DOHH2 (cell line): ENCODE results near the gene IGSF9.

Experiments used
- H3F3A ChIP-seq: fragments of 200-600 bp; sonication (generic), shearing (Covaris generic); 2 replicates; pipeline ENCODE4 v1.6.0; 2016; ENCODE audit warnings: antibody characterized with exemption, mild to moderate bottlenecking; ENCODE audit not compliant: control insufficient read depth, insufficient read depth
- H3K27ac ChIP-seq: fragments of 200-600 bp; sonication (generic); 2 replicates; pipeline ENCODE4 v1.5.1; 2014; ENCODE audit warnings: low read depth, mild to moderate bottlenecking, low read length, moderate library complexity
- H3K27me3 ChIP-seq: fragments of 200-600 bp; sonication (generic); 2 replicates; pipeline ENCODE4 v1.6.1; 2014; ENCODE audit warnings: mild to moderate bottlenecking, low read length, mixed read lengths; ENCODE audit not compliant: control insufficient read depth
- H3K36me3 ChIP-seq: fragments of 200-600 bp; sonication (generic); 2 replicates; pipeline ENCODE4 v1.6.1; 2014; ENCODE audit warnings: mild to moderate bottlenecking, low read length, moderate library complexity, mixed read lengths; ENCODE audit not compliant: control insufficient read depth
- H3K4me1 ChIP-seq: fragments of 200-600 bp; sonication (generic); 2 replicates; pipeline ENCODE4 v1.6.1; 2014; ENCODE audit warnings: mild to moderate bottlenecking, low read length, mixed read lengths; ENCODE audit not compliant: control insufficient read depth
- H3K4me2 ChIP-seq: fragments of 200-600 bp; sonication (generic); 2 replicates; pipeline ENCODE4 v1.6.0; 2014; ENCODE audit warnings: mild to moderate bottlenecking, low read length, moderate library complexity
- H3K4me3 ChIP-seq: fragments of 200-600 bp; sonication (generic); 2 replicates; pipeline ENCODE4 v1.5.1; 2014; ENCODE audit warnings: mild to moderate bottlenecking, low read length, mixed read lengths
- H3K79me2 ChIP-seq: fragments of 200-600 bp; sonication (generic); 2 replicates; pipeline ENCODE4 v1.6.1; 2014; ENCODE audit warnings: mild to moderate bottlenecking, low read length, mixed read lengths; ENCODE audit not compliant: control insufficient read depth
- H3K9me2 ChIP-seq: fragments of 200-600 bp; sonication (generic); replicated peaks from 2 replicates; pipeline ENCODE4 v1.6.1; 2014; ENCODE audit warnings: mild to moderate bottlenecking, low read length, mixed read lengths; ENCODE audit not compliant: control insufficient read depth
- H3K9me3 ChIP-seq: fragments of 200-600 bp; sonication (generic); 2 replicates; pipeline ENCODE4 v1.6.1; 2014; ENCODE audit warnings: antibody characterized with exemption, low read length, mixed read lengths; ENCODE audit not compliant: control insufficient read depth, insufficient read depth
- H4K20me1 ChIP-seq: fragments of 200-600 bp; sonication (generic); 2 replicates; pipeline ENCODE4 v1.6.0; 2014; ENCODE audit warnings: low read depth, mild to moderate bottlenecking, antibody characterized with exemption, low read length, moderate library complexity; ENCODE audit not compliant: control insufficient read depth, insufficient read depth
- EZH2phosphoT487 ChIP-seq: fragments of 200-600 bp; sonication (generic); IDR thresholded peaks from 2 replicates; pipeline ENCODE4 v1.6.1; 2017; ENCODE audit warnings: borderline replicate concordance, mild to moderate bottlenecking, antibody characterized with exemption, low read length, moderate library complexity, mixed read lengths
- TF ChIP-seq, protein P1 (sequence below): fragments of 200-600 bp; sonication (generic); IDR thresholded peaks from one replicate; pipeline ENCODE4 v1.5.1; 2014; ENCODE audit warnings: antibody characterized with exemption, mild to moderate bottlenecking, low read depth, low read length; ENCODE audit not compliant: poor library complexity, severe bottlenecking

IGSF9 gene

DNA sequence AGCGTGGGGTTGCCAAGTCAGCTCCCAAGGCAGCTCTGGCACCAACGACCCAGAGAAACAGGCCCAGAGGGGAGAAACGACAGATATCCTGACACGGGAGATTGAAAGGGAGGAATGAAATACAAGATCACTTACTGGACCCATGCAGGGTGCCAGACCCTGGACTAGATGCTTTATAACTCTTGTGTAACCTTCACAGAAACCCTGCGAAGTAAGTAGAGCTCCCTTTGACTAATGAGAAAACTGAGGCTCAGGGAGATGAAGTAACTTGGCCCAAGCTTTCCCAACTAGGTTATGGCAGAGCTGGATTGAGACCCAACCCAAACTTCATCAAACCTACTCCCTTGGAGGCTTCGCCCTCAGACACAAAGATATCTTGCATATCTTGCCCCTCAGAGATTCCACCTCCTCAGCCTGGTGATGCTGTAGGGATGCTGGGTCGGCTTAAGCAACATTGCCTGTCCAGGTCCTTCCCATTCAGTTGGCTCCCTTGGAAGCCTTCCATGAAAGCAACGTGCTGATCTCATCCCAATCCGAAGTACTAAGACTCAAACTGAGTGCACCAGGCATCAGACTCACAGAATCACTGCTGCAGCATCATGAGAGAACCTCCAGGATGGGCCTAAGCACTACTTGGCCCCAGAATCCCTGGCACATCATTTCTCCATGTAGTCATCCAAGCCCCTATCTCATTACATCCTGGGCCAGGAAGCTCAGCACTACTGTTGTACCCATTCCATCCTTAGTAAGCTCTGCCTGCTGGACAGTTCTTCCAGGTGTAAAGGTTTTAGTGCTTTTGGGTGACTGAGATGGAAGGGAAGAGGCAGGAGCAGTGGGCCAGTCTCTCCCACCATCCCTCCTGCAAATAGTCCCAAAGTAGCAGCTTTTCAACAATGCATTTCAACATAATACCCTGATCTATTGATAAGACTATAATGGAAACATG is 1.1 kb upstream of the IGSF9 start:
- H3K4me3 ChIP-seq = peak overlapping the region; percentile 42
- no peaks in the 10 kb centered on the region for H3K9me2 ChIP-seq
- peaks cover 24% of the 10 kb centered on the region for H3K4me1 ChIP-seq
- H3K9me3 ChIP-seq = no peaks in the 10 kb centered on the region
- H4K20me1 ChIP-seq = no peaks in the 10 kb centered on the region
- H3K27ac ChIP-seq = no peak overlapping the region
- no peaks in the 10 kb centered on the region for H3K79me2 ChIP-seq
- no peak for TF ChIP-seq EZH2phosphoT487
- TF ChIP-seq, protein P1, sequence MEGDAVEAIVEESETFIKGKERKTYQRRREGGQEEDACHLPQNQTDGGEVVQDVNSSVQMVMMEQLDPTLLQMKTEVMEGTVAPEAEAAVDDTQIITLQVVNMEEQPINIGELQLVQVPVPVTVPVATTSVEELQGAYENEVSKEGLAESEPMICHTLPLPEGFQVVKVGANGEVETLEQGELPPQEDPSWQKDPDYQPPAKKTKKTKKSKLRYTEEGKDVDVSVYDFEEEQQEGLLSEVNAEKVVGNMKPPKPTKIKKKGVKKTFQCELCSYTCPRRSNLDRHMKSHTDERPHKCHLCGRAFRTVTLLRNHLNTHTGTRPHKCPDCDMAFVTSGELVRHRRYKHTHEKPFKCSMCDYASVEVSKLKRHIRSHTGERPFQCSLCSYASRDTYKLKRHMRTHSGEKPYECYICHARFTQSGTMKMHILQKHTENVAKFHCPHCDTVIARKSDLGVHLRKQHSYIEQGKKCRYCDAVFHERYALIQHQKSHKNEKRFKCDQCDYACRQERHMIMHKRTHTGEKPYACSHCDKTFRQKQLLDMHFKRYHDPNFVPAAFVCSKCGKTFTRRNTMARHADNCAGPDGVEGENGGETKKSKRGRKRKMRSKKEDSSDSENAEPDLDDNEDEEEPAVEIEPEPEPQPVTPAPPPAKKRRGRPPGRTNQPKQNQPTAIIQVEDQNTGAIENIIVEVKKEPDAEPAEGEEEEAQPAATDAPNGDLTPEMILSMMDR = no peak
- H3K36me3 ChIP-seq = no peaks in the 10 kb centered on the region
- H3K4me2 ChIP-seq = peak overlapping the region; percentile 55
- peaks cover 25% of the 10 kb centered on the region for H3K27me3 ChIP-seq
- no peaks in the 10 kb centered on the region for H3F3A ChIP-seq

DNA sequence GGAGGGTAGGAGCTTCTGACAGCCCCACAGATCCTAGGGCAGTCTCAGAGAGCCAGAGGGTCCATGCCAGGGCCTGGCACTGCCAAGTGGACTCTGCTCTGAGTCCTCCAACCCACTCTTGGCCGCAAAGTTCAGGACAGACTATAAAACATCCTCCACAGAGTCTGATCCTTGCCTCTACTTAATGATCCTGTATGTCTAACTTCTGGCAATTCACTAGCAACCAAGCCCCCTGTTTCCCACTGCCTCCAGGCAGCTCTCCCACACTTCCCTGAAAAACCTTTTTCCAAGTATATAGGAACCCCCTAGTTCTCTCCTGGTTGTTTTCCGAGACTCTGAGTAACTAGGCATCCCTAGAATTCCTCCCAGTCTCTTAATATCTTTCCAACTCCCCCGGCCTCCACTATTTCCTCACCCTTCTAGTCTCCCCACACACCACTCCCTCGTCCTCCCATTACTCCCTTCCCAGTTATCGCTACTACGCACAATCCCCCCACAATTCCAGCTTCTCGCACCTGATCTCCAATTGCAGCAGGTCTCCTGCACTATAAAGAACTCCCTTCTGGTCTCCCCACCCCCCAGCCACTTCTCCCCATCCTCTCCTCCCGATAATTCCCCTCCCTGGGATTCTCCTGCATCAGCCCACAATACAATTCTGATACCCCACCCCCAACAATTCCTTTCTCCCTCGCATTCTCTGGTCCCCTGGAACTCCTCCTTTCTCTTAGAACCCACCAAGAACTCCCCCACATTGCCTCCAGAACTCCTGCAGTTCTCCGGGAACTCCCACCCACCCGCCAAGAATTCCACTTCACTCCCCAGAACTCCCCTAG is 574 bp downstream of the IGSF9 start:
- H4K20me1 ChIP-seq = no peaks in the 10 kb centered on the region
- peaks cover 40% of the 10 kb centered on the region for H3K4me1 ChIP-seq
- no peaks in the 10 kb centered on the region for H3K9me2 ChIP-seq
- no peaks in the 10 kb centered on the region for H3F3A ChIP-seq
- H3K27ac ChIP-seq = no peak overlapping the region
- TF ChIP-seq EZH2phosphoT487 = peak; percentile 93; the same call in 1 of the 2 replicates
- TF ChIP-seq, protein P1 = no peak
- H3K27me3 ChIP-seq = peaks cover 25% of the 10 kb centered on the region
- no peaks in the 10 kb centered on the region for H3K9me3 ChIP-seq
- H3K4me3 ChIP-seq = peak overlapping the region; percentile 42
- H3K4me2 ChIP-seq = peak overlapping the region; percentile 55
- no peaks in the 10 kb centered on the region for H3K79me2 ChIP-seq
- no peaks in the 10 kb centered on the region for H3K36me3 ChIP-seq

DNA sequence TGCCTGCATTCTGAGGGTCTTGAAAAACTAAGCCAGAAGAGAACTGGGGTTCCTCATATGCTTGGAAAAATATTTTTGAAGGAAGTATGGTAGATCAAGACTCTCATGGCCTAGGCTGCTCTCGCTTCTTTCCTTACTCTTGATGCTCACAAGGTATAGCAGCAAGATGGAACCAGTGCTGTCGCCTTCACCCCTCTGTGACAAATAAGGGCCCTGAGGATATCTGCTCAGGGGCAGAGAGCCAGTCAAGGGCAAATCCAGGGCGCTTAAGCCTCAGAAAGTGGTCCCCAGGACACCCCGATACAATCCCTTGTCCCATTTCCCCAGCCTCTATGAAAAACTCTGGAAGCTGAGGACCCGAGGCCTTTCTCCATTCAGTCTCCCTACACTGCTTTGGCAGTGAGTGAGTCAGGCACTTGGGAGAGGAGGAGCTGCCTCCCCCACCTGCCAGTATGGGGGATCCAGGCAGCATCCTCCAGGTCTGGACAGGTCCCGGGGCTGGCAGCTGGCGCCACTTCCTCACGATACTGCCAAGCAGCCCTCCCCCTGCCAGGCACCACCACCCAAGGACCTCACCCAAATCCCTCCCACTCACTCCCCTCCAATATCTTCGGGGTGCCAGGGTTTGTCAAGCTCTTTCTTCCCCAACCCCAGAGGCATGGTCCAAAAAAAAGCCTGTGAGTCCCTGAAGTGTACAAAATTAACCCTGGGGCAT is 1.3 kb downstream of the IGSF9 start:
- peaks cover 48% of the 10 kb centered on the region for H3K4me1 ChIP-seq

More for the DNA sequence above, 1.3 kb downstream of the IGSF9 start:
- Histone ChIP-seq H3F3A (no peaks in the 10 kb centered on the region), H3K9me3 (no peaks in the 10 kb centered on the region), H4K20me1 (no peaks in the 10 kb centered on the region), H3K79me2 (no peaks in the 10 kb centered on the region), H3K27ac (no peak overlapping the region), H3K9me2 (no peaks in the 10 kb centered on the region), H3K4me2 (no peak overlapping the region), H3K36me3 (no peaks in the 10 kb centered on the region), H3K4me3 (no peak overlapping the region), H3K27me3 (peaks cover 25% of the 10 kb centered on the region)
- TF ChIP-seq, protein P1 = no peak
- no peak for TF ChIP-seq EZH2phosphoT487
